HG03575 (cell line): ENCODE data around the gene MYO1G.
"Not testable (repeated sequence)": the region's sequence is repeated elsewhere in the genome, so short reads cannot be mapped to it uniquely, and the experiment has no call there.

Experiments
- ATAC-seq: cut with Tn5 transposase; IDR thresholded peaks from one replicate; pipeline ENCODE4 v1.9.1; 2021; ENCODE audit not compliant: unreplicated experiment, insufficient number of reproducible peaks, low FRiP score; ENCODE audit errors: extremely low read depth

Gene MYO1G

GRCh38 chr7:44978511-44979366 is at the start of gene MYO1G:
MYO1G (minus strand) TSS chr7:44979015; CDS start chr7:44978961, 54 bp downstream.
- ATAC-seq = peak; percentile 52

- ATAC-seq = no peak
Observed at GRCh38 chr7:45028138-45028919, 49.5 kb upstream of the MYO1G start.

GRCh38 chr7:45027774-45028114 is 48.9 kb upstream of the MYO1G start:
- ATAC-seq = no peak

GRCh38 chr7:45026984-45027773 is 48.4 kb upstream of the MYO1G start:
- no peak for ATAC-seq

GRCh38 chr7:45026013-45026412 is 47.2 kb upstream of the MYO1G start:
- ATAC-seq = no peak

GRCh38 chr7:45025473-45025872 is 46.7 kb upstream of the MYO1G start:
- not testable (repeated sequence) for ATAC-seq

- ATAC-seq = no peak
Observed at GRCh38 chr7:45024126-45024744, 45.4 kb upstream of the MYO1G start.

GRCh38 chr7:45021604-45022296 is 42.9 kb upstream of the MYO1G start:
- ATAC-seq = no peak

- ATAC-seq = no peak
Observed at GRCh38 chr7:45020915-45021314, 42.1 kb upstream of the MYO1G start.

GRCh38 chr7:45017253-45017652 is 38.4 kb upstream of the MYO1G start:
- ATAC-seq = no peak

- ATAC-seq = no peak
Observed at GRCh38 chr7:45015313-45015712, 36.5 kb upstream of the MYO1G start.

- no peak for ATAC-seq
Observed at GRCh38 chr7:45013465-45013967, 34.7 kb upstream of the MYO1G start.

- no peak for ATAC-seq
Observed at GRCh38 chr7:45007571-45008328, 28.9 kb upstream of the MYO1G start.

GRCh38 chr7:45007106-45007505 is 28.3 kb upstream of the MYO1G start:
- ATAC-seq = no peak

GRCh38 chr7:45003789-45004188 is 25.0 kb upstream of the MYO1G start:
- no peak for ATAC-seq

- no peak for ATAC-seq
Observed at GRCh38 chr7:45001826-45002225, 23.0 kb upstream of the MYO1G start.

- ATAC-seq = peak; percentile 31
Observed at GRCh38 chr7:45001138-45001694, 22.4 kb upstream of the MYO1G start.
